Fibroblast of the aortic adventitia (primary cell): Measurements from ENCODE around the gene KDM6A. TPM values are rescaled to one million over a fixed set of nuclear protein-coding genes. Genes with fewer than 3 reads are reported as not detected.
"Not testable (repeated sequence)": the region's sequence is repeated elsewhere in the genome, so short reads cannot be mapped to it uniquely, and the experiment has no call there.

ENCODE experiments used
- DNase-seq: peaks from one replicate; pipeline ENCODE4 v3.0.0-alpha.2; 2010; ENCODE audit warnings: low read depth
- H3K4me3 ChIP-seq: 2 replicates; pipeline ENCODE4 v1.5.1; 2011; ENCODE audit warnings: low read depth, mild to moderate bottlenecking, control low read depth, low read length, moderate library complexity
- CTCF ChIP-seq: IDR thresholded peaks from 2 replicates; pipeline ENCODE4 v1.5.1; 2011; ENCODE audit warnings: mild to moderate bottlenecking, low read length, control low read depth, inconsistent platforms; ENCODE audit not compliant: insufficient read depth
- total RNA-seq: library from RNA; depleted of rRNA; stranded (reverse); fragments of >200 nt; gene quantifications from 2 replicates; pipeline ENCODE4 v1.2.3, GENCODE V29; 2012; ENCODE audit warnings: low replicate concordance

Gene KDM6A
- total RNA-seq, 1 donor, result 20.6 TPM

GRCh38 chrX:44949125-44949524 is 76.1 kb downstream of the KDM6A start:
- TF ChIP-seq CTCF, result no peak
- H3K4me3 ChIP-seq, result no peak overlapping the region
- DNase-seq, result no peak

- DNase-seq, result peak; percentile 15
- H3K4me3 ChIP-seq, result not testable (repeated sequence)
These were observed 77.7 kb downstream of the KDM6A start for GRCh38 chrX:44950471-44951366.

- DNase-seq, result peak; percentile 21
- TF ChIP-seq CTCF, result no peak
- H3K4me3 ChIP-seq, result no peak overlapping the region
These were observed 78.6 kb downstream of the KDM6A start for GRCh38 chrX:44951572-44952067.

GRCh38 chrX:44952329-44953027 is 79.5 kb downstream of the KDM6A start:
- no peak for TF ChIP-seq CTCF
- H3K4me3 ChIP-seq, result no peak overlapping the region
- DNase-seq, result no peak

GRCh38 chrX:44953734-44954502 is 80.9 kb downstream of the KDM6A start:
- no peak for TF ChIP-seq CTCF
- no peak for DNase-seq

GRCh38 chrX:44954562-44954961 is 81.6 kb downstream of the KDM6A start:
- no peak for DNase-seq
- no peak overlapping the region for H3K4me3 ChIP-seq
- no peak for TF ChIP-seq CTCF

More at GRCh38 chrX:44953734-44954502, 80.9 kb downstream of the KDM6A start:
- no peak overlapping the region for H3K4me3 ChIP-seq

GRCh38 chrX:44957848-44958247 is 84.9 kb downstream of the KDM6A start:
- DNase-seq, result no peak
- H3K4me3 ChIP-seq, result no peak overlapping the region
- no peak for TF ChIP-seq CTCF
